Measurements from ENCODE around the gene BTBD17.

DNA sequence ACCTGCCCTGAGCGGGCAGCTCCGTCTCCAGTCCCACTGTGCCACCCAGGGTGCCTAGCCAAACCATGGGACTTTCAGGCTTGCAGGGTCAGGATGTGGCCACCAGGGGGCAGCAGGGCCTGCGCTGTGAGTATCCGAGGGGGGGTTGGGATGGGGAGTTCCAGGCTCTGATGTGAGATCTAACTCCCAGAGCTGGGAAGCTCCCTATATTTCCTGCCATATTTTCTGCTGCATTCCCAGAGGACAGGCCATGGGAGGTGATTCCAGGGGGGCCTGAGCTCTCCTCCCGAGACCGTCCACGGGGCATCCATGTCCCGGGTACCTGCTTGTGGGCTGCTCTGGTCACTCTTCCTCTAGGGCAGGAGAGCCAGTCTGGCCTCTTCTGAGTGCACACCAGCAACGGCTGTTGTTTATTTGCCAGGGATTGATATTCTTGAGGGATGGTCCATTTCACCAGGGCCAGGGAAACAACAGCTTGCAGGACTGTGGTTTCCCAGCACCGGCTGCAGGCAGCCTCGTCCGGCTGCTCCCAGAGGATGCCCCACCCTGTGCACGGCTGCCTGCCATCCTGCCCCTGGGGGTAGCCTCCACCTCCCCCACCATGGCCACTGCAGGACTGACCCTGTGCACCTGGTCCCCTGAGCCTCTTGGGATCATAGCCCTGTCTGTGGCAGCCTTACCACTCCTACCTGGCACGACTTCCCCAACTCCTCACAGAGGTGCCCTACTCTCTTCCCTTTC is 6.8 kb upstream of the BTBD17 start:
- TF ChIP-seq, protein P1, sequence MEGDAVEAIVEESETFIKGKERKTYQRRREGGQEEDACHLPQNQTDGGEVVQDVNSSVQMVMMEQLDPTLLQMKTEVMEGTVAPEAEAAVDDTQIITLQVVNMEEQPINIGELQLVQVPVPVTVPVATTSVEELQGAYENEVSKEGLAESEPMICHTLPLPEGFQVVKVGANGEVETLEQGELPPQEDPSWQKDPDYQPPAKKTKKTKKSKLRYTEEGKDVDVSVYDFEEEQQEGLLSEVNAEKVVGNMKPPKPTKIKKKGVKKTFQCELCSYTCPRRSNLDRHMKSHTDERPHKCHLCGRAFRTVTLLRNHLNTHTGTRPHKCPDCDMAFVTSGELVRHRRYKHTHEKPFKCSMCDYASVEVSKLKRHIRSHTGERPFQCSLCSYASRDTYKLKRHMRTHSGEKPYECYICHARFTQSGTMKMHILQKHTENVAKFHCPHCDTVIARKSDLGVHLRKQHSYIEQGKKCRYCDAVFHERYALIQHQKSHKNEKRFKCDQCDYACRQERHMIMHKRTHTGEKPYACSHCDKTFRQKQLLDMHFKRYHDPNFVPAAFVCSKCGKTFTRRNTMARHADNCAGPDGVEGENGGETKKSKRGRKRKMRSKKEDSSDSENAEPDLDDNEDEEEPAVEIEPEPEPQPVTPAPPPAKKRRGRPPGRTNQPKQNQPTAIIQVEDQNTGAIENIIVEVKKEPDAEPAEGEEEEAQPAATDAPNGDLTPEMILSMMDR (IDR thresholded peaks at IDR 0.05; ENCODE audit: insufficient read depth, low read length, poor library complexity, severe bottlenecking), result peak; percentile 83
- TF ChIP-seq EZH2phosphoT487 (conservative IDR thresholded peaks at IDR 0.05; ENCODE audit: low read length), result no peak

Data from SU-DHL-6 (cell line).